HAP-1 (cell line): ENCODE results near the gene CC2D2A.
"Not testable (repeated sequence)": the region's sequence is repeated elsewhere in the genome, so short reads cannot be mapped to it uniquely, and the experiment has no call there.

ENCODE experiments used
- DNase-seq, 2 experiments: peaks; one replicate each; pipeline ENCODE4 v3.0.0-alpha.2; 2016 to 2020; ENCODE audit warnings: low spot score in 2 of 2
- H3K27me3 ChIP-seq: fragments of 250-450 bp; sonication (Bioruptor Pico); 2 replicates; pipeline ENCODE4 v1.5.1; 2020; ENCODE audit warnings: low read depth, mild to moderate bottlenecking, moderate library complexity
- H3K36me3 ChIP-seq: fragments of 250-450 bp; sonication (Bioruptor Pico); replicated peaks from 2 replicates; pipeline ENCODE4 v1.5.1; 2020; ENCODE audit warnings: mild to moderate bottlenecking
- H3K4me1 ChIP-seq: fragments of 250-450 bp; sonication (Bioruptor Pico); 2 replicates; pipeline ENCODE4 v1.5.1; 2020; ENCODE audit warnings: mild to moderate bottlenecking
- H3K4me3 ChIP-seq: fragments of 250-450 bp; sonication (Bioruptor Pico); 2 replicates; pipeline ENCODE4 v1.5.1; 2020; ENCODE audit warnings: mild to moderate bottlenecking, moderate library complexity
- H3K9me3 ChIP-seq: fragments of 250-450 bp; sonication (Bioruptor Pico); 2 replicates; pipeline ENCODE4 v1.5.1; 2020; ENCODE audit warnings: mild to moderate bottlenecking, moderate library complexity
- in situ Hi-C: fragments of 300-500 bp; cut with MboI; formaldehyde crosslinking; loops from 3 replicates; pipeline ENCODE4 v1.14.3; 2020; ENCODE audit warnings: low sequenced_read_pairs, inconsistent platforms, mixed read lengths

The CC2D2A gene

GRCh38 chr4:15612136-15612535, 142.5 kb downstream of the CC2D2A start:
- no peak for DNase-seq
- no peaks in the 10 kb centered on the region for H3K9me3 ChIP-seq
- no peaks in the 10 kb centered on the region for H3K27me3 ChIP-seq
- H3K4me1 ChIP-seq = no peaks in the 10 kb centered on the region
- H3K4me3 ChIP-seq = no peak overlapping the region
- in situ Hi-C loops = no loop called here
- peaks cover 6% of the 10 kb centered on the region; the same call in 1 of the 2 replicates for H3K36me3 ChIP-seq

- H3K4me1 ChIP-seq, H3K27me3 ChIP-seq, in situ Hi-C loops, H3K9me3 ChIP-seq, DNase-seq, H3K4me3 ChIP-seq: not testable (repeated sequence)
- peaks cover 12% of the 10 kb centered on the region; the same call in 1 of the 2 replicates for H3K36me3 ChIP-seq
Measured at GRCh38 chr4:15614891-15615290, 145.2 kb downstream of the CC2D2A start.

DNA sequence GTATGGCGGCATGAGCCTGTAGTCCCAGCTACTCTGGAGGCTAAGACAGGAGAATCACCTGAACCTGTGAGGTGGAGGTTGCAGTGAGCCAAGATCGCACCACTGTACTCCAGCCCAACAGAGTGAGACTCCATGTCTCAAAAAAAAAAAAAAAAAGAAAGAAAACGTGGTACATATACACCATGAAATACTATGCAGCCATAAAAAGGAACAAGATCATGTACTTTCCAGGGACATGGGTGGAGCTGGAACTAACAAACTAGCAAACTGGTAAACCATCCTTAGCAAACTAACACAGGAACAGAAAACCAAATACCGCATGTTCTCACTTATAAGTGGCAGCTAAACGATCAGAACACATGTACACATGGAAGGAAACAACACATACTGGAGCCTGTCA, 147.7 kb downstream of the CC2D2A start:
- in situ Hi-C loops, H3K4me3 ChIP-seq, H3K27me3 ChIP-seq, H3K4me1 ChIP-seq, DNase-seq: not testable (repeated sequence)
- Histone ChIP-seq H3K36me3 (peaks cover 25% of the 10 kb centered on the region), H3K9me3 (peaks cover 16% of the 10 kb centered on the region; the same call in 1 of the 2 replicates)

- Histone ChIP-seq H3K4me3 (no peak overlapping the region), H3K27me3 (no peaks in the 10 kb centered on the region), H3K36me3 (peaks cover 56% of the 10 kb centered on the region), H3K9me3 (no peaks in the 10 kb centered on the region), H3K4me1 (no peaks in the 10 kb centered on the region)
- no peak for DNase-seq
- in situ Hi-C loops = no loop called here
Measured at GRCh38 chr4:15636818-15637217, 167.1 kb downstream of the CC2D2A start.

- no peak overlapping the region for H3K4me3 ChIP-seq
- in situ Hi-C loops = no loop called here
- no peaks in the 10 kb centered on the region for H3K27me3 ChIP-seq
- DNase-seq = no peak
- peaks cover 40% of the 10 kb centered on the region for H3K36me3 ChIP-seq
- no peaks in the 10 kb centered on the region for H3K9me3 ChIP-seq
- no peaks in the 10 kb centered on the region for H3K4me1 ChIP-seq
Measured at GRCh38 chr4:15638418-15638817, 168.7 kb downstream of the CC2D2A start.

- peaks cover 33% of the 10 kb centered on the region for H3K4me1 ChIP-seq
- in situ Hi-C loops = loop anchor here (5.0 kb wide), 1 partner anchor 171 kb away; no protein-coding TSS in a partner anchor
- no peaks in the 10 kb centered on the region for H3K9me3 ChIP-seq
- no peak for DNase-seq
- no peaks in the 10 kb centered on the region for H3K27me3 ChIP-seq
- H3K36me3 ChIP-seq = no peaks in the 10 kb centered on the region; the same call in 1 of the 2 replicates
- H3K4me3 ChIP-seq = no peak overlapping the region
Measured at GRCh38 chr4:15648600-15648999, 178.9 kb downstream of the CC2D2A start.

DNA sequence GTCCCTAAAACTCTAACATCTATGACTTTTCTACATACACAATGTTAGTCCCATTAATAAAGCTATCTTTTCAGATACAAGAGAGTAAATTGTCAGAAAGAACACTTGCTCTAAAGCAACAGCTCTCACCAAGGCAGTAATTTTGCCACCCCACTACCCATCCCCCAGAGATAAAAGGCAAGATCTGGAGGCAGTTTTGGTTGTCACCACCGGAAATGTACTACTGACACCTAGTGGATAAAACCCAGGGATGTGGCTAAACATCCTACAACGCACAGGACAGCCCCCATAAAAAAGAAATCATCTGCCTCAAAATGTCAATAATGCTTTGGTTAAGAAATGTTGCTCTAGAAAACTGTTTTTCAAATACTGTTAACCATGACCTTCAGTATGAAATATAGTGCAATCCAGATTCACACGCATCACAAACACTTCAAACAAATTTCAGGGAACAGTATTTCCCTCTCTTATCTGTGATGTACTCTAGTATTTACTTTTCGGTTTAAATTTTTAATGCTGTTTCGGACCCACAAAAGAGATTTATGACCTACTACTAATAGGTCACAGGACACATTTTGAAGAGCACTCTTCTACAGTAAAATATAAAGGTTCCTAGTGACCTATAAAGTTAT, 180.3 kb downstream of the CC2D2A start:
- H3K4me3 ChIP-seq = no peak overlapping the region
- in situ Hi-C loops = loop anchor here (5.0 to 25.0 kb wide), 2 partner anchors 173 to 638 kb away; partner anchors contain the start of gene CPEB2

More for the DNA sequence above, 180.3 kb downstream of the CC2D2A start:
- H3K9me3 ChIP-seq = no peaks in the 10 kb centered on the region
- peaks cover 32% of the 10 kb centered on the region for H3K4me1 ChIP-seq
- DNase-seq = peak; percentile 70 to 71
- no peaks in the 10 kb centered on the region for H3K27me3 ChIP-seq
- H3K36me3 ChIP-seq = no peaks in the 10 kb centered on the region; the same call in 1 of the 2 replicates
